Measurements from ENCODE around the gene AP4S1. TPM values are rescaled to one million over a fixed set of nuclear protein-coding genes. Genes with fewer than 3 reads are reported as not detected.
"Not testable (repeated sequence)": the region's sequence is repeated elsewhere in the genome, so short reads cannot be mapped to it uniquely, and the experiment has no call there.

Gene AP4S1
- total RNA-seq, 2 experiments from 2014 or later = 4.0 to 5.9 TPM

- ATAC-seq (peak; percentile 91), DNase-seq (peak; percentile 95)
- ChIA-PET POLR2A (interaction anchor here (0.6 to 1.5 kb wide), 6 partner anchors 11 to 181 kb away, joined by 3 to 5 read pairs (median 4); partner anchors contain the start of gene HECTD1), CTCF (interaction anchor here (0.7 to 1.8 kb wide), 6 partner anchors 12 to 181 kb away, joined by 3 to 6 read pairs (median 4); partner anchors contain the start of gene HECTD1)
- Mint-ChIP-seq H3K4me1 (peaks cover 55% of the 10 kb centered on the region), H3K27me3 (no peaks in the 10 kb centered on the region), H3K36me3 (ENCODE audit: low read depth) (peaks cover 6% of the 10 kb centered on the region), H3K27ac (peak overlapping the region; percentile 90), H3K9me3 (ENCODE audit: low read depth) (no peaks in the 10 kb centered on the region), H3K4me3 (peak overlapping the region; percentile 83)
- intact Hi-C loops (cut with DNase I, micrococcal nuclease) = loop anchor here (1.0 to 5.0 kb wide), 10 partner anchors 31 to 1176 kb away; partner anchors contain the start of genes SCFD1 (in 2 of the 2), G2E3 (in 1 of the 2), HEATR5A (in 1 of the 2) and HECTD1 (in 1 of the 2)
Observed at GRCh38 chr14:31026450-31027235, 1.2 kb downstream of the AP4S1 start.

GRCh38 chr14:31027847-31028246, 2.4 kb downstream of the AP4S1 start:
- ChIA-PET POLR2A (no interaction called here), CTCF (interaction anchor here (1.8 kb wide), 1 partner anchor 11 kb away, joined by 6 read pairs; no protein-coding TSS in a partner anchor)
- H3K4me3 Mint-ChIP-seq = no peak overlapping the region

GRCh38 chr14:31029016-31029970, 3.8 kb downstream of the AP4S1 start:
- ATAC-seq (no peak), DNase-seq (no peak)
- intact Hi-C loops (cut with DNase I, micrococcal nuclease) = loop anchor here (5.0 kb wide), 4 partner anchors 37 to 1173 kb away; partner anchors contain the start of genes RNU6-7 (in 1 of the 2), RNU6-8 (in 1 of the 2) and SCFD1 (in 1 of the 2)
- ChIA-PET POLR2A (interaction anchor here (0.5 kb wide), 1 partner anchor 10 kb away, joined by 3 read pairs; no protein-coding TSS in a partner anchor), CTCF (interaction anchor here (1.4 kb wide), 1 partner anchor 9 kb away, joined by 5 read pairs; no protein-coding TSS in a partner anchor)
- Mint-ChIP-seq H3K4me1 (peaks cover 59% of the 10 kb centered on the region), H3K4me3 (no peak overlapping the region), H3K27me3 (no peaks in the 10 kb centered on the region), H3K27ac (peak overlapping the region; percentile 70), H3K9me3 (ENCODE audit: low read depth) (no peaks in the 10 kb centered on the region), H3K36me3 (ENCODE audit: low read depth) (no peaks in the 10 kb centered on the region)

More at GRCh38 chr14:31027847-31028246, 2.4 kb downstream of the AP4S1 start:
- Mint-ChIP-seq H3K4me1 (peaks cover 60% of the 10 kb centered on the region), H3K27ac (no peak overlapping the region), H3K9me3 (ENCODE audit: low read depth) (no peaks in the 10 kb centered on the region), H3K27me3 (no peaks in the 10 kb centered on the region), H3K36me3 (ENCODE audit: low read depth) (peaks cover 3% of the 10 kb centered on the region)
- DNase-seq = no peak
- ATAC-seq = no peak
- intact Hi-C loops (cut with DNase I, micrococcal nuclease) = loop anchor here (2.0 to 5.0 kb wide), 5 partner anchors 36 to 1174 kb away; partner anchors contain the start of genes RNU6-7 (in 1 of the 2), RNU6-8 (in 1 of the 2) and SCFD1 (in 1 of the 2)

- no peaks in the 10 kb centered on the region for H3K36me3 Mint-ChIP-seq (ENCODE audit: low read depth)
- H3K27ac Mint-ChIP-seq = peak overlapping the region; percentile 15
- peaks cover 53% of the 10 kb centered on the region for H3K4me1 Mint-ChIP-seq
Observed at GRCh38 chr14:31030469-31030868, 5.0 kb downstream of the AP4S1 start.

GRCh38 chr14:31036552-31036951, 11.1 kb downstream of the AP4S1 start:
- ChIA-PET POLR2A (no interaction called here), CTCF (no interaction called here)
- Mint-ChIP-seq H3K27ac (no peak overlapping the region), H3K4me3 (no peak overlapping the region), H3K9me3 (ENCODE audit: low read depth) (no peaks in the 10 kb centered on the region), H3K36me3 (ENCODE audit: low read depth) (peaks cover 3% of the 10 kb centered on the region), H3K4me1 (peaks cover 21% of the 10 kb centered on the region), H3K27me3 (no peaks in the 10 kb centered on the region)
- no peak for DNase-seq
- no peak for ATAC-seq
- intact Hi-C loops (cut with DNase I, micrococcal nuclease) = no loop called here

More at GRCh38 chr14:31030469-31030868, 5.0 kb downstream of the AP4S1 start:
- intact Hi-C loops (cut with DNase I, micrococcal nuclease) = no loop called here
- ATAC-seq = no peak
- DNase-seq = no peak
- ChIA-PET POLR2A (no interaction called here), CTCF (no interaction called here)
- Mint-ChIP-seq H3K27me3 (no peaks in the 10 kb centered on the region), H3K4me3 (no peak overlapping the region), H3K9me3 (ENCODE audit: low read depth) (no peaks in the 10 kb centered on the region)

- Mint-ChIP-seq H3K27ac (no peak overlapping the region), H3K36me3 (ENCODE audit: low read depth) (peaks cover 3% of the 10 kb centered on the region), H3K4me3 (no peak overlapping the region), H3K4me1 (peaks cover 11% of the 10 kb centered on the region), H3K27me3 (no peaks in the 10 kb centered on the region), H3K9me3 (ENCODE audit: low read depth) (no peaks in the 10 kb centered on the region)
- intact Hi-C loops (cut with DNase I, micrococcal nuclease) = no loop called here
- no peak for DNase-seq
- ChIA-PET POLR2A (no interaction called here), CTCF (interaction anchor here (0.6 to 1.8 kb wide), 3 partner anchors 9 to 55 kb away, joined by 3 to 6 read pairs (median 5); no protein-coding TSS in a partner anchor)
- ATAC-seq = no peak
Observed at GRCh38 chr14:31037709-31038221, 12.3 kb downstream of the AP4S1 start.

GRCh38 chr14:31038521-31039166, 13.2 kb downstream of the AP4S1 start:
- Mint-ChIP-seq H3K36me3 (ENCODE audit: low read depth) (peaks cover 3% of the 10 kb centered on the region), H3K4me1 (peaks cover 2% of the 10 kb centered on the region), H3K9me3 (ENCODE audit: low read depth) (no peaks in the 10 kb centered on the region), H3K4me3 (no peak overlapping the region), H3K27ac (no peak overlapping the region), H3K27me3 (no peaks in the 10 kb centered on the region)
- intact Hi-C loops (cut with DNase I, micrococcal nuclease) = no loop called here
- ChIA-PET POLR2A (interaction anchor here (0.6 kb wide), 2 partner anchors 30 to 382 kb away, joined by 3 read pairs; partner anchors contain the start of gene HEATR5A), CTCF (interaction anchor here (0.5 to 1.8 kb wide), 3 partner anchors 10 to 319 kb away, joined by 3 to 6 read pairs (median 5); no protein-coding TSS in a partner anchor)
- ATAC-seq = no peak
- DNase-seq = no peak

GRCh38 chr14:31042300-31042699, 16.9 kb downstream of the AP4S1 start:
- ChIA-PET POLR2A (no interaction called here), CTCF (interaction anchor here (1.0 kb wide), 1 partner anchor 16 kb away, joined by 3 read pairs; the partner anchor contains the start of gene STRN3)
- Mint-ChIP-seq H3K4me1 (peaks cover 5% of the 10 kb centered on the region), H3K27me3 (no peaks in the 10 kb centered on the region), H3K27ac (no peak overlapping the region), H3K9me3 (ENCODE audit: low read depth) (no peaks in the 10 kb centered on the region), H3K4me3 (no peak overlapping the region), H3K36me3 (ENCODE audit: low read depth) (peaks cover under 1% of the 10 kb centered on the region)
- DNase-seq (no peak), ATAC-seq (no peak)
- intact Hi-C loops (cut with DNase I, micrococcal nuclease) = no loop called here

GRCh38 chr14:31042893-31043292, 17.4 kb downstream of the AP4S1 start:
- intact Hi-C loops (cut with DNase I, micrococcal nuclease); H3K27me3 Mint-ChIP-seq; DNase-seq; H3K4me3 Mint-ChIP-seq; H3K4me1 Mint-ChIP-seq; POLR2A ChIA-PET; ATAC-seq; H3K9me3 Mint-ChIP-seq (ENCODE audit: low read depth); H3K36me3 Mint-ChIP-seq (ENCODE audit: low read depth); H3K27ac Mint-ChIP-seq: not testable (repeated sequence)
- CTCF ChIA-PET = interaction anchor here (0.7 kb wide), 2 partner anchors 13 to 40 kb away, joined by 3 to 5 read pairs; no protein-coding TSS in a partner anchor

- ChIA-PET CTCF (interaction anchor here (0.7 kb wide), 2 partner anchors 12 to 39 kb away, joined by 3 to 5 read pairs; no protein-coding TSS in a partner anchor), POLR2A (no interaction called here)
- ATAC-seq = no peak
- H3K4me1 Mint-ChIP-seq = peaks cover 5% of the 10 kb centered on the region
- no peak for DNase-seq
- H3K4me3 Mint-ChIP-seq = no peak overlapping the region
- H3K27me3 Mint-ChIP-seq = no peaks in the 10 kb centered on the region
- intact Hi-C loops (cut with DNase I, micrococcal nuclease) = no loop called here
- H3K9me3 Mint-ChIP-seq (ENCODE audit: low read depth) = no peaks in the 10 kb centered on the region
- no peaks in the 10 kb centered on the region for H3K36me3 Mint-ChIP-seq (ENCODE audit: low read depth)
- H3K27ac Mint-ChIP-seq = no peak overlapping the region
Observed at GRCh38 chr14:31043379-31043778, 17.9 kb downstream of the AP4S1 start.

Measured in activated CD4-positive, alpha-beta T cell treated with anti-CD3 and anti-CD28 coated beads for 36 hours (primary cell).